NCI-H446 (cell line): ENCODE results near the gene TPO.
"Not testable (repeated sequence)": the region's sequence is repeated elsewhere in the genome, so short reads cannot be mapped to it uniquely, and the experiment has no call there.

Experiments
- DNase-seq, 2 experiments: peaks; one replicate each; lab custom pipeline; 2025; lab: John Stamatoyannopoulos, UW

TPO gene

DNA sequence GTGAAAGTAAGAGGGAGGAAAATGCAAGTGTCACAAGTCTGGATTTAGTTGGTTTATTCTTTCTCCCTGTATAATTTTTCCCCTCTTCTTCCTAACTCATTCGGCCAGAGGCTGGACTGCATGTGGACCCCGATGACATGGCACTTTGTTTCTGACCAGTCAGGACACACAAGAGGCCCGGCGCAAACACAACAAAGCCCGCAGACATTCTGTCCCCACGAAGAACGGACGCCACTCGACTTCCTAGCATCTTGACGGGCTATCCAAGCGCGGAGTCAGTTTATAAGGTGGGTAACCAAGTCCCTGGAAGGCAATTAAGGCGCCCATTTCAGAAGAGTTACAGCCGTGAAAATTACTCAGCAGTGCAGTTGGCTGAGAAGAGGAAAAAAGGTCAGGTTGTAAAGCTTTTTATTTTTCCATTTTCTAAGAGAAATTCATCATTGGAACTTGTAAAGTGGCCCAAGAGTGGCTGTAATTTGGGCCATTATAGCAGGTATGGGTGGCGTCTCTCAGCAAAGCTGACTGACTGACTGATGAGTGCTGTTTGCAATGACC lies at the start of gene TPO:
TSS of gene TPO (plus strand) at position 308 of the 555 bp plus-strand sequence. CDS start 946 bp downstream, outside the sequence.
- DNase-seq = no peak

DNA sequence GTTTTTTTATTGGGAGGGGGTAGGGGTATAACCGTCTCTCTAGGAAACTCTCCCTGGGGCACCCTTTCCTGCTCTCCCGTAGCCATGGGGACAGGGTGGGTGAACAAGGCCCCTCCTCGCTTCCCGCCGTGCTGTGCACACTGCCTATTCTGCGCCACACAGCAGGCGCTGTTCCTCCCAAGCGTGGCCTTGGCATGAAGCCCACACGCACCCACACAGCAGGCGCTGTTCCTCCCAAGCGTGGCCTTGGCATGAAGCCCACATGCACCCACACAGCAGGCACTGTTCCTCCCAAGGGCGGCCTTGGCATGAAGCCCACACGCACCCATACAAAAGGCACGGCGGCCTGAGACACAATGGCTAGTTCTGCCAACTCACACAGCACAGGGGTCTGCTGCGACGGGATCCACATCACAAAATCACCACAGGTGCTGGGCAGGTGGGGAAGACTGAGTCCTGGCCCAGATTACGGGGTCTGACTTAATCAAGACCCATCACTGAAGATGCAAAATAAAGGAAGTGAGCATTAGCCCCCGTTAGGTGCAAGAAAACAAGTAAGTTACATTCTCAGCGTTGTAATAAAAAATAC lies 46.6 kb upstream of the TPO start:
- no peak for DNase-seq

DNA sequence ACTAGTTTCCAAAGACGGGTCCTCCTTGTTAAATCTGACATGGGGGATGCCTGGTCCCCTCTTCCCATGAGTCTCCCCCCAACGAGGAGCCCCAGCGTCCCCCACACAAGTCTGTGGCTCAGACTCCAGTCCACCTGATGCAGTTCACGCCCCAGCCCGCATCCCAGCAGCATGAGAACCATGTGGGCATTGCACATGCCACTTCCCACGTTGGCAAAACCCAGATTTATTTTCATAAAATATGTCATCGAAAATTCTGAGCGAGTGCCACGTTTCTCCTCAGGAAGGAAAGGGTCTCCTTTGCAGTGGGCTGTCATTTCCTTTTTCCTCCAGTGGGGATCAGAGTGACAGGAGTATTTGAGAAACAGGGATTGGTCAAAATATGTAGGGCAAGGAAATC lies 45.7 kb upstream of the TPO start:
- no peak for DNase-seq

DNA sequence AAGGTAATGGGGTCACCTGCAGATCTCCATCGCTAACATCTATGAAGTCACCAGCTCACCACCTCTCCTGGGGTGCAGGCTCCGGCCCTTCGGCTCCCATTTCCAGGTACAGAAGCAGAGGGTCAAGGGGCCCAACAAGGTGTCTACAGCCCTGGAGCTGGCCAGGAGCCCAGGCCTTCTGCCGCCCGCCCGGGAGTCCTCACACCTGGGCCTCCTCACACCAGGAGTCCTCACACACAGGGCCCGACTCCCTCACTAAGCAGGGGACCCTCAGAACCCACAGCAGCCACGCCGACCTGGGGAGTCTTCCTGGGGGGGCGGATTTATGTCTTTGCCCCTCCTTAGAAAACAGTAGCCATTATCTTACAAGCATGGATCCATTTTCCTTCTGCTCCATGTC lies 43.4 kb upstream of the TPO start:
- no peak for DNase-seq

DNA sequence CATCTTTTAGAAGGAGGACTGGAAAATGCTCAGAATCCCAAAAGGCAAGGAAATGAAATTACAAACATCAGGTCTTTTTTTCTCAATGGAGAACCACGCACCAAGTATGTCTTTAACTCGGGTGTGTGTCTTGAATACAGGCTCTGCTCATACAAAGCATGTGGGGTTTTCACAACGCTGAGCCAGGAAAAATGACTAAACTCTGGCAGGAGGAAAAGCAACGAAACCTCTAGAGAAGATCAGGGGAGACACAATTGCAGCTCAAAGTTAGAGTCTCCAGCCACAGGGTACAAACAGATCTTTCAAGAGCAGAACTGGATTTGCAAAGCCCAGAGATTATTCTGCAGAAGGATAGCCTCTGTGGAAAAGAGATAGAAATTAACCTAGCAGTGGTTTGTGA lies 42.8 kb upstream of the TPO start:
- DNase-seq = no peak

DNA sequence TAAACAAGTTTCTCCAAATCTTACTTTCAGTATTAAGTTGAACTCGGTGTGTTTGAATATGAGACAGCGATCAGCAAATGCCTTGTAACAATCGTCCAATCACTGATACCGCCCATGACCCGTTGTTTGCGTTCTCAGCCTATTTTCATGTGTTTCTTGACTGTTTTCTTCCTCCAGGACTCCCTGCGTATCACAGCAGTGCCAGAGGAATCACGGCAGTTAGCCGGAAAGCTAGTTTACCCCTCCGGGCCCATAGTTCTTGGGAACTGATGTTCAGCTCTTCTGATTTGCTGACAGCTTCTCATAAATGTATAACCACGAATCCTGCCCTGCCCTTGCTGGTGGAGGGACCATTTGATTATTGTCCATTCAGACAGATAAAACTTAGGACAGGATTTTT lies 42.2 kb upstream of the TPO start:
- DNase-seq = no peak

DNA sequence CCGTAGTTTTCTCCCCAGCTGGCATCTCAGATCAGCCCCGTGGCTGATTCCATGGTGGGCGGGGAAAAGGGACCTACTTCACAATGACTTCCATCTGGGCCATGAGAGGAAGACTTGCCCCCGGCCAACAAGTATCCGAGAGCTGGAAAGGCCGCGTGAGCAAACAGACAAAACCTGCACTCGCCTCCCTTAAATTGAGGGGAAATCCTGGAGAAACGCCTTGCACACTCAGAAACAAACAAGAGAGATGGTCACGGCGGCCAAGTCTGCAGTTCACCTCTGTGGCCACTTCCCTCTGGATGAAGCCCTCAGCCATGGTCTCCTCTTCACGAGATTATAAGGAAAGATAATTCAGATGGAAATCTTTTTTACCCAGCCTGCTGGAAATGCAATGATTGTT lies 39.4 kb upstream of the TPO start:
- DNase-seq = no peak

DNA sequence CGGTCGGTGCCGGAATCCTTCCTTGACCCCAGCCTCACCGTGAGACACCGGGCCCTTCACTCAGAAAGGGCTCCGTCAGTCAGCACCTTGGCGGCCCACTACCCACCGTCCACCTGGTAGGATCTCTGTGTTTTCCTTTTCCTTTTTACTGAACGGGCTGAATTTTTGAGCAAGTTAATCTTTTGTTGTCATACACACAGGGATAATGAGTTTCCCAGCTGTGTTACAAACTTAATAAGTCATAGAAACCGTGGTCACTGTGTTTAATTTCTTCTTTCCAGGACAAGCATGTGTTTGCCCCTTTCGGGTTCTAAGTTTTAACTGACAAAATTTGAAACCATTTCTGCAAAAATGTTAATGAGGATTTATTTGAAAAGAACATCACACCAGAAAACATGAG lies 39.0 kb upstream of the TPO start:
- no peak for DNase-seq

DNA sequence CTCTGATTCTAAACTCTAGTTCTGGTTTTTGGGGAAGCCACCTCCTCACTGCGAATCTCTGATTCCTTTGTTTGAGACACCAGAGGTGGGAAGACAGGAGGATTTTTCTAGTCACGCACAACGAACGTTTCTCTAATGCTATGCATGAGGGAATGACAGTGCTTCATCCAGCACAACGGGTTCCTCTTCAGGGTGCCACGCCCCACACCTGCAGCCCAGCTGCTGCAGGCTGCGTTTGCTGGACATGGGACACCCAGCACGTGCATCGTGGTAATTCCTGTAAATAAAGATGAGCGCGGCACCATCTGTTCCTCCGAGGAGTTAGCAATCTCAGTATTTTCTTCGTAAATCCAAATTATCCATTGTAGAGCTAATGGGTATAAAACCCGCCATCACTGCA lies 37.5 kb upstream of the TPO start:
- no peak for DNase-seq

DNA sequence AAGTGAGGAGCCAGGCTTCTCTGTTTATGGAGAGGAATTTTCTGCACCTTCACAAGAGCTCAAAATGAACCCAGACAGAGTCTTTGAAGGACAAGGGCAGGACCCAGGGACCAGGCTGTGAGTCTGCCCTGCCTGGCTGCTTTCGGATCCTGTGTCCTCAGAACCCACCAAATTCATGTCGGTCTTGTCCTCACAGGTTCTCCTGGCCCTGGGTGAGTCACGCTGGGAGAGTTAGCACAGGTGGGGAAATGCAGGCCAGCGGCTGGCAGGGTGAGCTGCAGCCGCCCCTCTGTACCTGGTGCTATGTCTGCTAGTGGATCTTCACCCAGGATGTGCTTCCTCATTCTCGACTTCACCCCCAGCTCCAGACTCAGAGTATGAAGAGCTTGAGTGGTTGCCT lies 35.8 kb upstream of the TPO start:
- DNase-seq = no peak

DNA sequence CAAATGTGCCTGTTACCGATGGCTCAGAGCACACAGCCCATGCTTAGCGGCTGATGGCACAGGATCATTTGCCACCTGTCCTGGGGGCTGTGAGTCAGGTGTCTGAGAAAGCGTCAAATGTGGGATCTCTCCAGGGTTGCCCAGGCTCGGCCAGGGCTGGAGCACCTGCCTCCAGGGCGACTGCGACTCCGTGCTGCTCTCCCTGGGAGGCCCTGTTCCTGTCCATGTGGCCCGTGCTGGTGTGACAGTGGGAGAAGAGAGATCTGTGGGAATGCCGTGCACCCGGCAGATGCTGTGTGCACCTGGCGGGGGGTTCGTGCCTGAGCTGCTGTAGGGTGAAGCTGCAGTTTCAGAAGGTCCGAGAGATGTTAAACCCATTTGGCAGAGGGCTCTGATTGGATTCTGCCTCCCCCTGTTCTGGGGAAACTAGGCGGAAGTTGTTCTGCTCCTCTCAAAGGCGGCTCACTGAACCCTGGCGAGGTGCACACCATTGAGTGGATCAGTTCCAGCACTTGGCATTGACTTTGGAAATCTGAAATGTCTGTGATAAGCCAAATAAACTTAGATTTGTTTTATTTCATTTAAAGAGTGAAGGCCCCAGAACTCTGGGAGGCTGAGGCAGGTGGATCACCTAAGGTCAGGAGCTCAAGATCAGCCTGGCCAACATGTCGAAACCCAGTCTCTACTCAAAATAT lies 34.7 kb upstream of the TPO start:
- DNase-seq = no peak

DNA sequence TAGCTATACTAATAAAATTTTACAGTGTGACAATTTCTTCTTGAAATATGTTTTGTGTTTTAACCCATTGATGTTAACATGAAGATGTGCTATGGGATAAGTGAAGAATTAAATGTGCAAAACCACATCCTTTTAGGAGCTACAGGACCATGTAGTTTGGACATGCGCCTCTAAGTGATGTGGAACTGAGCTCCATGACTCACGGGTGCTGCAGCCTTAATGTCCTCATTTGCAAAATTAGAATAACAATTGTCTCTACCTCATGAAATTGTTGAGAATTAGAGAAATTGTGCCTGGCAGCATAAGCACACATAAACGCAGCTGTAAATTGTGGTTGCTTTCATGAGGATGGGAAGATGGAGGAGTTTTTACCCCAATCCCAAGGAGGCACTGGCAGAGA lies 31.6 kb upstream of the TPO start:
- no peak for DNase-seq

DNA sequence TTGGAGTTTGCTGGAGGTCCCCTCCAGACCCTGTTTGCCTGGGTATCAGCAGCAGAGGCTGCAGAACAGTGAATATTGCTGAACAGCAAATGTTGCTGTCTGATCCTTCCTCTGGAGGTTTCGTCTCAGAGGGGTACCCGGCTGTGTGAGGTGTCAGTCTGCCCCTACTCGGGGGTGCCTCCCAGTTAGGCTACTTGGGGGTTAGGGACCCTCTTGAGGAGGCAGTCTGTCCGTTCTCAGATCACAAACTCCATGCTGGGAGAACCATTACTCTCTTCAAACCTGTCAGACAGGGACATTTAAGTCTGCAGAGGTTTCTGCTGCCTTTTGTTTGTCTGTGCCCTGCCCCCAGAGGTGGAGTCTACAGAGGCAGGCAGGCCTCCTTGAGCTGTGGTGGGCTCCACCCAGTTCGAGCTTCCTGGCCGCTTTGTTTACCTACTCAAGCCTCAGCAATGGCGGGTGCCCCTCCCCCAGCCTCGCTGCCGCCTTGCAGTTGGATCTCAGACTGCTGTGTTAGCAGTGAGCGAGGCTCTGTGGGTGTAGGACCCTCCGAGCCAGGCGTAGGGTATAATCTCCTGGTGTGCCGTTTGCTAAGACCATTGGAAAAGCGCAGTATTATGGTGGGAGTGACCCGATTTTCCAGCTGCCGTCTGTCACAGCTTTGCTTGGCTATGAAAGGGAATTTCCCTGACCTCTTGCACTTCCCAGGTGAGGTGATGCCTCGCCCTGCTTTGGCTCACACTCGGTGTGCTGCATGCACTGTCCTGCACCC lies 25.1 kb upstream of the TPO start:
- DNase-seq = not testable (repeated sequence)

DNA sequence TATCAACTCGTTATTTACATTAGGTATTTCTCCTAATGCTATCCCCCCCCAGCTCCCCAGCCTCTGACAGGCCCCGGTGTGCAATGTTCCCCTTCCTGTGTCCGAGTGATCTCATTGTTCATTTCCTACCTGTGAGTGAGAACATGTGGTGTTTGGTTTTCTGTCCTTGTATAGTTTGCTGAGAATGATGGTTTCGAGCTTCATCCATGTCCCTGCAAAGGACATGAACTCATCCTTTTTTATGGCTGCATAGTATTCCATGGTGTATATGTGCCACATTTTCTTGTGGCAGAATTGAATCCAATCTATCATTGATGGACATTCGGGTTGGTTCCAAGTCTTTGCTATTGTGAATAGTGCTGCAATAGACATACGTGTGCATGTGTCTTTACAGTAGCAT lies 23.1 kb upstream of the TPO start:
- DNase-seq = not testable (repeated sequence)

DNA sequence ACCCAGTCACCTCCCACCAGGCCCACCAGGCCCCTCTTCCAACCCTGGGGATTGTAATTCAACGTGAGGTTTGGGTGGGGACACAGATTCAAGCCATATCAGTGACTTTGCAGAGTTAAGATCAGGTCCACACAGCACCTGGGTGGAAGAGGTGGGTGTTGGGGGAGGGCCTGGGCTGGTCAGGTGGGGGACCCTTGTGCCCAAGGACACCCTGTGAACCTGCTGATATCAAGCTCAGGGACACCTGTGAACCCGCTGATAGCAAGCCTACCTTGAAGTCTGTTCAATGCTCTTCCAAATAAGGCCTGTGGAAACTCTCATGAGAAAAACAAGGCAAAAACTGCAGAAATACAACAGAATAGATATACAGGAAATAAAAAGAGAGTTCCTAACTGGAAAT lies 19.9 kb upstream of the TPO start:
- no peak for DNase-seq

DNA sequence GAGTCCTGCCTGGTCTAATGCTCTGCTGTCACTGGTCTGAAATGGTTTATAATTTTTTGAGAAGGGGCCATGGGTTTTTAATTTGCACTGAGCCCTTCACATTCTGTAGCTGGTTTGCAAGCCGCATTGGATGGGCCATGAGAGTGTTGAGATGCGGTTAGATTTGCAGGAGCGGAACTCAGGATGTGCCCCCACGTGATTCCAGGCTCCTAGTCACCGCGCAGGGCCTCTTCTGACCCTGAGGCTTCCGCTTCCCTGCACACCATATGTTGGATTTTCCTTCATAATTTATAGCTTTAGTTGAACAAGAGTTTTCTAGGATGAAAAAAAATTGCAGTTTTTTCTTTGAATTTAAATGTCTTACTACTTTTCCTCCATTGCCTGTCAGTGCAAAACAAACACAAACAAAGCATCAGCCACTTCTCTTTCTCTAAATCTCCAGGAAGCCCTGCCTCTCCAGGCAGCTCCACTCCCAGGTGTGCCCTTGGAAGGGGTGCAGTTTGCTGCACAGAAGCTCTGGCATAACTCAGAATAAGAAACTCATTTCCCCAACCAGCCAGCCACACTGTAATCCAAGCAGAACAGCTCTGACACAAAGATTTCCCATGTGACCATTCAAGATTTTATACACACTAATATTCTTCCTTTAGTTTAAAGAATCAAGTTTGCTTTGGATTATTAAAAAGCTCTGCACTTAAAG lies 18.4 kb upstream of the TPO start:
- DNase-seq = no peak

DNA sequence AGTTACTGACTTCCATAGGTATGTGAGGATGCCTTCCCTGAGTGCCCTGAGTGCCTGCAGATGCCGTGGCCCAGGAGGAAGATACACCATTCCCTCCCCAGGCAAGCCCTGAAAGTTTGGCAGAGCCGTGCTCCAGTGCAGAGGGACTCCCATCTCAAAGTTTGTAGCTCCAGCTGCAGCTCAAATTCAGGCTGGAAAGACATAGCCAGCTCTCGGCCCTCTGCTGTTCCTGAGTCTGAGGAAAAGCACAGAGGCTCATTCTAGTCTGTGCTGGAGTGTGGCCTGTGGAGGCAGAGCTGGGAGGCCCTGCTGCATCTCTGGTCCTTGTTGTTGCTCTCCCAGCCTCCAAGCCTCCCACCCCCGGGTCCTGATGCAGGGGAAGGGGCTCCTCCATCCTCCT lies 15.9 kb upstream of the TPO start:
- DNase-seq = no peak

DNA sequence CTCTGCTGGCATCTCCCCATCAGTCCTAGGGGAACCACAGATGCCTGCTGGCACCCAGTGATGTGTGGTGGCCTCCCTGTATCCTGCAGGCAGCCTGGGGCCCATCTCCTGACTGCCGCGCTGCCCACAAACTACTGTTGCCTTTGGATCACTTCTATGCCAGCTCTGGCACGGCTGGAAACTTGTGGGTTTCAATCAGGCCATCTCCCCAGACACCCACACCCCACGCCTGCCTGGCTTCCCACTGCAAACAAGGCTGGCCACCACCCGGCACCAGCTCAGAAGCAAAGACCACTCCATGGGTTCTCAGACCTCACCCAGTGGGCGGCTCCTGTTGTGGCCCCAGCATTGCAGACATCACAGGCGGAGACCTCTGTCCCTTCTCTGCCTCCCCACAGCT lies 15.1 kb upstream of the TPO start:
- no peak for DNase-seq

DNA sequence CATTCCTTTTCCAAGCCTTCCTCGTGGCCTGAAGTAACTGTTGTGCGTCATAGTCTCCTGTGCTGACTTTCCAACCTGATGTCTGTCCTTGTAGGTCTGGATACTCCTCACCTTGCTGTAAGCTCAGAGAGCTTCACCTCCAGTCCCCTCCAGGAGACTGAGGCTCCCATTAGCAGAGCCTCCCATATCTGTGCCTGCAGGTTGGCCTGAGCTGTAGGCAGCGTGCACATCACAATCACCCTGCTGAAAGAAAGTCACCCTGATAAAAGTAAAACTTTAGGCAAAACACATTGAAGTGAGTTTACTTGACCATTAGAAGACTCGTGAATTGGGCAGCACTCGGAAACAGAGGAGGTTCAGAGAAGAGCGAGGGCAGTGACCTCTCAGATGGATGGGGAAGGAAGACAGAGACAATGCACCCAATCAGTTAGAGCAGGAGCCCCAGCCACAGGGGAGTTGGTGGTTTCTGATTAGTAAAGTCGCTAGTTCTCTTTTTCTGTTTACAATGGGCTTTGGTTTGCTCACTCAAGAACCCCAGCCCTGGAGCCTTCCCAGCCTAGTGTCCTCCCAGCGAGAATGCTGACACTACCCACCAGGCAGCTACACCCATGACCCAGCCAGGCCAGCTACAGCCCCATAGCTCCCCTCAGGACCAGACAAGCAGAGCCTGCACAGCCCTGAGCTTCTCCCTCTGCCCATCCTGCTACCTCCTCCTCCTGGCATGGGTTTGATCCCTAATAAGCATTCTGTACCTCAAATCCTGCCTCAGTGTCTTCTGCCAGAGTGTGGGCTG lies 12.1 kb upstream of the TPO start:
- DNase-seq = no peak

DNA sequence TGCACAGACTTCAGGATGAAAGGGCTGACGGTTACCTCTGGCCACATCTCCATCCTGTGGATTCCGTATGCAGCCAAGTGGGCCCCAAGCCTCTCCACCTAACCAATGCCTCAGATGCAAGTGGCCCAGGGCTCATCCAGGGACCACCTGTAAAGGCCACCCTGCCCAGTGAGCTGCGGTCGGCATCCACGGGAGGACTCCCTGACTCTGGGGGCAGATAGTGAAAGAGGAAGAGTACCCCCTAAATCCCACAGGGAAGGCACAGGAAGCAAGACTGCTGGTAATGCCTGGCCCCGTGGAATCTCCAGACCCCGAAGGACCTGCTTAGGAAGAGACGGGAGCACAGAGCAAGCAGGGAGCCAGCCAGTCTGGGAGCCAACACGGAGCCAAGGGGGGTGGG lies 11.2 kb upstream of the TPO start:
- no peak for DNase-seq

DNA sequence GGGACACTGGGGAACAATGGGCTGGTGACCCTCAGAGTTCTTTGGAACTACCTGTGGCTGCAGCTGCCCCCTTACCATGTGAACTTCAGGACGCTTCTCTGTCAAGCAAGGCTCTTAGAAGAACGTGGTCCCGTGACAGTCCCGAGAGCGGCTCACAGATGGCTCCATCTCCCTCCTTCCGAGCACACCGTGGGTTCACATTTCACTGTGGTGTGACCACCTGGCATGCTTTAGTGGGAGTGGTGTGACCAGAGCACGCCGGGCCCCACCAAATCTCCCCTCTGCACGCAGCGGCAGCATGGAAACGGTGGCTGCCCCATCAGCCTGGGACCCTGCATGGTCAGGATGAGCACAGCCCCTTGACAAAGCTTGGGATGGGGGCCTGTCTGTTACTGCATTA lies 9.7 kb upstream of the TPO start:
- DNase-seq = no peak

DNA sequence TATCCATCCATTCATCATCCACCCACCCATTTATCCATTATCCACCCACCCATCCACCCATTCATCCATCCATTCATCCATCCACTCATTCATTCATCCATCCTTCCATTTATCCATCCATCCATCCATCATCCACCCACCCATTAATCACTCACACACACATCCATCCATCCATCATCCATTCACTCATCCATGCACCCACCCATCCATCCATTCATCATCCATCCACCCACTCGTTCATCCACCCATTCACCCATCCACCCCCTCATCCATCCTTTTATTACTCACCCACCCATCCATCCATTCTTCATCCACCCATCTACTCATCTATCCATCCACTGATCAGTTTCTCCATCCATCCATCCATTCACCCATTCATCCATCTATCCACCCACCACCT lies 8.1 kb upstream of the TPO start:
- no peak for DNase-seq
